Daoy (cell line): ENCODE data around the gene CBL. TPM values are rescaled to one million over a fixed set of nuclear protein-coding genes. Genes with fewer than 3 reads are reported as not detected.
"Not testable (repeated sequence)": the region's sequence is repeated elsewhere in the genome, so short reads cannot be mapped to it uniquely, and the experiment has no call there.

Experiments used
- DNase-seq: peaks from one replicate; pipeline ENCODE4 v3.0.0-alpha.2; 2015; ENCODE audit warnings: low read depth
- total RNA-seq: library from RNA; depleted of rRNA; stranded (reverse); fragments of >200 nt; shearing (Covaris generic); gene quantifications from 2 replicates; pipeline ENCODE4 v1.2.3, GENCODE V29; 2014; rRNA removed

CBL gene
- total RNA-seq, result 7.3 and 11.1 TPM in 2 replicates

GRCh38 chr11:119205574-119206510, at the start of gene CBL:
CBL (plus strand) TSS chr11:119206339; CDS start chr11:119206418, 79 bp downstream.
- DNase-seq, result peak; percentile 92

GRCh38 chr11:119156496-119156895, 49.6 kb upstream of the CBL start:
- DNase-seq, result no peak

- DNase-seq, result no peak
Measured at GRCh38 chr11:119157063-119157462, 49.1 kb upstream of the CBL start.

GRCh38 chr11:119158467-119158866, 47.7 kb upstream of the CBL start:
- no peak for DNase-seq

- DNase-seq, result no peak
Measured at GRCh38 chr11:119160151-119160550, 46.0 kb upstream of the CBL start.

- DNase-seq, result no peak
Measured at GRCh38 chr11:119161871-119162270, 44.3 kb upstream of the CBL start.

GRCh38 chr11:119166368-119167076, 39.6 kb upstream of the CBL start:
- DNase-seq, result peak; percentile 72

GRCh38 chr11:119167077-119167458, 39.1 kb upstream of the CBL start:
- not testable (repeated sequence) for DNase-seq

- DNase-seq, result peak; percentile 23
Measured at GRCh38 chr11:119167933-119168332, 38.2 kb upstream of the CBL start.

GRCh38 chr11:119168471-119169281, 37.5 kb upstream of the CBL start, which contains the start of gene NLRX1:
NLRX1 (plus strand) TSS chr11:119168725; CDS start chr11:119171404, 2,679 bp downstream.
- DNase-seq, result peak; percentile 86

GRCh38 chr11:119169282-119169719, 36.8 kb upstream of the CBL start:
- peak; percentile 51 for DNase-seq

- no peak for DNase-seq
Measured at GRCh38 chr11:119172513-119172912, 33.6 kb upstream of the CBL start.

- DNase-seq, result no peak
Measured at GRCh38 chr11:119173453-119173852, 32.7 kb upstream of the CBL start.

- DNase-seq, result peak; percentile 37
Measured at GRCh38 chr11:119175493-119176077, 30.6 kb upstream of the CBL start.

GRCh38 chr11:119178166-119178680, 27.9 kb upstream of the CBL start:
- DNase-seq, result no peak

GRCh38 chr11:119179342-119179741, 26.8 kb upstream of the CBL start:
- DNase-seq, result no peak

- no peak for DNase-seq
Measured at GRCh38 chr11:119179983-119180382, 26.2 kb upstream of the CBL start.

- DNase-seq, result no peak
Measured at GRCh38 chr11:119180729-119181676, 25.1 kb upstream of the CBL start.

- DNase-seq, result no peak
Measured at GRCh38 chr11:119181677-119182412, 24.3 kb upstream of the CBL start.
